Germinal center (tissue), 1 donor: ENCODE data around the gene DPP4.

Experiments used
- DNase-seq: peaks from one replicate; pipeline ENCODE4 v3.0.0; 2012; ENCODE audit warnings: mixed read lengths, low spot score

The DPP4 gene

DNA sequence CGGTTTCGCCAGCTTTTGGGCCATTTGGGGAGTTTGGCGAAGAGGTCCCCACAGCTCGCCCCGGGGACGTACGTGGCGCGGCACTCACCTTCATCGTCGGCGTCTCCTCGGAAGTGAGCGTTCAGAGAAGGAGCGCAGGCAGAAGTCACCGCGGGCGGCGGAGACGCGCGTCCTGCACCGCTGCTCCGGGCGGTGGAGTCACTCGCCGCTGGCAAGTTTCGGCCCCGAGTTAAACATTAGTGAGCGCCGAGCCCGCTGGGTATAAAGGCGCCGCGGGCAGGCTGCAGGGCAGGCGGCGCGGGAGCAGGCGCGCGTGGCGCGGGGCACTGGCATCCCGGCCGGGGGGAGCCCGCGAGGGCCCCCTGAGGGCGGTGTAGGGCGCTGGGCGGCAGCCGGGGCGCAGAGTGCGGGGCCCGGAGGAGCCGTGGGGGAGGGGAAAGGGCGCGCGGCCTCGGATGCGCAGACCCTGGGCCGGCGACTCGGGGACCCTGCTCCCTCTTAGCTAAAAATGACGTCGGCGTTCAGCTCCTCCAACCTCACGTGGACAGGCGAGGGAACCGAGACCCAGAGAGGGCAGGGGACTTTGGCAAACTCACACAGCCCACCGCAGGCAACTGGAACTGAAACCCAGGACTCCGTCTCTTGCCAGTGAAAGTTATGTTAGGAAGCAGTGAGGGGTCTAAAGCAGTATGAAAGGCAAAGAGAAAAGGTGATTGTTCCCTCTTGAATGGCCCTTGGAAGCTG lies at the start of gene DPP4:
Gene DPP4 (minus strand): TSS at position 328 of the 744 bp plus-strand sequence. CDS start 234 bp downstream, at position 94.
- DNase-seq = peak; percentile 59

DNA sequence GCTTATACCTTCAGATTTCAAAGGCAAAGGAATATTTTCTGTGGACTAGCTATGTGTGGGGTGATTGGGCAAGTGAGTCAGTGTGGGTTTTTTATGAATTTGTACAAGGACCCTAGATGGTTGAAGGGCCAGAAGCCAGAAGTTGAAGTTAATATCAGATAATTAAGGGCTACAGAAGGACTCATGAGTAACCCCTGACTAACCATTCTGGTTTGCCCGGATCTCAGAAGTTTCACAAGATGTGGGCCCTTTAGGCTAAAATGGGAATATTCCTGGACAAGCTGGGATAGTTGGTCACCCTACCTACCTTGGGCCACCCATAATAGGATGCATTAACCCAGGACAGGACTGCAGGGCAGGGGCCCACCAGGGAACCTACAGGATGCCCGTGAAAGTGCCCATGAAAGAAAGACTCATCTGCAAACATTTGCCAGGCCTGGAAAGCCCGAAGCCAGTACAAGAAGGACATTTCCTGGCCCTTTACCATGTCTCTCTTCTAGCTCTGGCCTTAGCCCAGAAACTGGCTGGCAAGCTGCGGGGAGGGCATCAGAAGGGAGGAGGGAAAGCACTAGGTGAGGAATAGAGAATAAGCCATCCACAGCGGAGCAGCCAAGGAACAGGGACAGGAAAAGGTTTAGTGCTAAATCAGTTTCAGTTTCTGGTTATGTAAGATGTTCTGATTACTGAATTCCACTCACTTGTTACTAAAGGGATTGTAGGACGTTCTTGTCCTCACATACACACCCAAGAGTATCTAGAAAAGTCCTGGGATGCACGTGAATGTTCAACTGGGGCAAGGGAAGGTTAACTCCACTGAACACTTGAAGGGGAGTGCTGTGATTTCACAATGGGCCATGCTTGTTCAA lies 44.4 kb upstream of the DPP4 start:
- no peak for DNase-seq

DNA sequence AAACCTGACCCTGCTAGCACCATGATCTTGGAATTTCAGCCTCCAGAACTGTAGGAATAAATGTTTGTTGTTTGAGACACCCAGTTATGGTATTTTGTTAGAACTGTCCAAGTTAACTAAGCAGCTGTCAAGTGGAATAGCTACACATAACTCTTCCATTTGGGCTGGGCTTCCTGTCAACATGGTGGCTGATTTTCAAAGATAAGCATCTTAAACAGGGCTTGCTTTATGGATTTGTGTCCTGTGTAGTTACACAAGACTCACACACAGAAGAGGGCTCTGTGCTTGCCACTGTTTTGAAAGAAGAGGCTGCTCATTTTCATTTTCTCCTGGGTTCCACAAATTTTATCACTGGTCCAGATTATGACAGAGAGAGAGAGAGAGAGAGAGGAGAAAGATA lies 42.3 kb upstream of the DPP4 start:
- DNase-seq = no peak

DNA sequence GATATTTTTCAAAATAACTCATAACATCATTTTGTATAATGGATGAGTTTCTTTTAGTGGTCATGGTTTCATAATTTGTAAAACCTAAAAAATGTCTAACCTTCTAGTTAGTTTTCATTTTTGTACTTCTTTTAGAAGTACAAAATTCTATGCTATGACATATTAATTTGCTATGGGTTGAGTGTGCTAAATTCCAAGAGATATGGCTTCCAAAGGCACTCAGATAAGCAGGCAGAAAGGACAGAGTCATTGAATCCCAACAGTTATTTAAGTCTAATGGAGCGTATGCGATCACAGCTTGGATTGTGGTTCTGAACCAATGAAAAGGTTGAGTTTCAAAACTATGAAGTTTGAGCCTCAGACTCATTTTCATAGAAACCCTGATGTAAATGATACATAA lies 41.1 kb upstream of the DPP4 start:
- DNase-seq = no peak

DNA sequence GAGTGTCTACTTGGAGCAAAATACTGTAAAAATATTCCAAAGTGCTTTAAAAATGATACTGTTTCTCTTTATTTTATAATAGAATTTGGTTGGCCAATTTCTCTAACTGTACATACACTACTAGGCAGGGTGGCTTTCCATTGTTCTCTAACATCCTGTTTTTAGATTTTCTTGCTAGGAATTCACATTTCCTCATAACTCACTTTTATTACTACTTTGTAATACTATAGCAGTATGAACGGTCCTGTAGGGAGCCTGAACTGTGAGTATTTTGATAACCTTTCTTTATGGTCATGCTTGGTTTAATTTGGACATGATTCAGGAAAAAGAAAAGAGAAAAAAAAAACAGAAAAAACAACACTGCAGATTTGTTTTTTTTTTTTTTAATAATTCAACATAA lies 40.3 kb upstream of the DPP4 start:
- no peak for DNase-seq

DNA sequence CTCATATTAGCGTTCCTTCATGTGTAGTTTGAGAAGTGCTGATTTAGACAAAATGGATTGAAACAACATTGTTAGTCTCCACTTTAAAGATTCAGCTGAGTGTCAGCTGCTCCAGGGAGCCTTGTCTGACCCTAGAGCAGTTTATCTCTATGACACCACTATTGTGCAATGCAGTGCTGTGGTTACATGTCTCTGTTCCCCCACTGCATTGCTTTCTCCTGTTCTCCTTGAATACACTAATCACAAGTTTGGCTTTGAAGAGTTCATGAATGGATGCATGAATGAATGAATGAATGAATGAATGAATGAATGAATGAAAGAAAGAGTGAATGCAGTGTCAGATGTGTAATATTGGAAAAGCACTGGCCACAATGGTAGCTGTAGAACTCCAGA lies 39.8 kb upstream of the DPP4 start:
- DNase-seq = no peak

DNA sequence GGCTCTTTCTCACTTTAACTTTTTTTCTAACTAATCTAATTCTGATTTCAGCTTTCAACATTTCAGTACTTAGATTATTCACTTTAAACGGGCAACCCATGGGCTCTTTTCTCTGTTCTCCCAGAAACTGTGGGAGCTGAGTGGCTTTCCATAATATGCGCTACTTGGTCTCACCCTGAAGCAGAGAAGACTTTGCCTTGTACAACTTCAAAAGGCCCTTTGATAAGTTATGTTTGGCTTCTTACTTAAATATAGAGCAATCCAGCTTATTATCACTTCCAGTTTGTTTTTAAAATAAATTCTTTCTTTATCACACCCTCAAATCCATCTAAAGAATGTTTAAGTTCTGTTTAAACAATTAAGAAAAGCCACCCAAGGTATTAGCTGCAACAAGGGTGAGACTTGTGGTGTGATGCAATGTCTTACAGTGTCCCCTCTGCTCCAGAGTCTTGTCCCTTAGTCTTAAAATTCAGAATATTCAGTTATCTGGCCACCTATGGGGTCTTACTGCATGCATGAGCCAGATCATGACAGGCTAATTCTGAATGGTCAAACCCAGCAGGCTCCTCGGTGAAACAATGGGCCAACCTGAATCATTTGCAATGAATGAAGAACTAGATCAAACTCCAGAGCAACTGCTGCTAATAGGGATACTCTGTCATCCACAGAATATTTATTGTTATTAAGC lies 39.2 kb upstream of the DPP4 start:
- DNase-seq = no peak

DNA sequence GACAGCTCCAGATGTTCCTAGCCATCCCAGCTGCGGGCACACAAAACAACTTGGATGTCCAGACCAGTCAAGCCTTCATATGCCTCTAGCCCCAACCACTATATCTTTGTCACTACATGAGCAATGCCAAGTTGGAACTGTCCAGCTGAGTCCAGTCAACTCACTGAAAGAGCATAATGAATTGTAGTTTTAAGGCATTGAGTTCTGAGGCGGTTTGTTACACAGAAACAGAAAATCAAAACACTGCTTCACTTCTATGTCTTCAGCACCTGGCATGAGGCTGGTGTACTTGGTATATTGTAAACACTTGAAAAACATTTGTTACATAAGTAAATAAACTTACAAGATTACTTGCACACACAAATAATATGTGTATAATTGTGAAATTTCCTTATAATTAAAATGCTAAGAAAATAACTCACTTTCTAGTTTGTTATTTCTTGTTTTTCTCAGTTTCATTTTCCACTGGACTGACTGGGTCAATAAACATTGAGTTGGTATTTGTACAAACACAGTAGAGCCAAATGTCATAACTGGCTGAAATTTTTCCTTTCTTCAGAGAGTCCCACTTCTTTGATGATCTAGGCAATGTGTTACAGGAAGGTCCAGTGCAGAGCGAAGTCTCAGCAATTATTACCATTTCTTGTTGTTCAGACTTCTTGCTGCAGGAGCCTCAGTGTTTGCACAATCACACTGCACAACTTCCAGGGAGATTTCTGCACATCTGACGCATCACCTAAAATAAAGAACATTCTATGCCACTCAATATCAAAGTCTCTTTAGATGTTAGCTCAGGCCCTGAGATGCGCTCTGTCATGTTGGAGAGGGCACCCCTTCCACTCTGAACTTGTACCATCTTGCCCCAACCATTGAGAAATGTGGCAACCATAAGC lies 38.2 kb upstream of the DPP4 start:
- no peak for DNase-seq

DNA sequence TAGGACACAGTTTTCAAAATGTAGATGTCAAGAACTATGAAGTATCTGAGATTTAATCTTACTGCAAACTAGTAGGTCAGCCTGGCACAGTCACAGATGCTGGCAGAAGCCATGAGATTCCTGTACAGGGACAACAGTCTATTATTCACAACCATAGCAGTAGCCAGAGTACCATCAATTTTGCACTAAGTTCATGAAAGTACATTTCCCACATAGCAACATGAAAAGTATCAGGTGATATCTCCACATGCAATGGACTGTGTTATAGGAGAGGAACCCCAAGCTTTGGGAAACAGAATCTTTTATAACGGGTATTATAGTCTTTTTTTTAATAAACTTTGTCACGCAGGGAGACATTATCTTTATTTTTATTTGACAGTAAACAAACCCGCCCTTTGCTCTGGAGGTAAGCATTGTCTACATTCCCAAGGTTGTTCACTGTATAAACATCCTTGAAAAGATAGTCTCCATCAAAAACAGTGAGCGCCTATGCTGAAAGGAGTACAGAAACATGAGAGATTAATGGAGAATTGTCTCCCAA lies 33.4 kb upstream of the DPP4 start:
- DNase-seq = no peak

DNA sequence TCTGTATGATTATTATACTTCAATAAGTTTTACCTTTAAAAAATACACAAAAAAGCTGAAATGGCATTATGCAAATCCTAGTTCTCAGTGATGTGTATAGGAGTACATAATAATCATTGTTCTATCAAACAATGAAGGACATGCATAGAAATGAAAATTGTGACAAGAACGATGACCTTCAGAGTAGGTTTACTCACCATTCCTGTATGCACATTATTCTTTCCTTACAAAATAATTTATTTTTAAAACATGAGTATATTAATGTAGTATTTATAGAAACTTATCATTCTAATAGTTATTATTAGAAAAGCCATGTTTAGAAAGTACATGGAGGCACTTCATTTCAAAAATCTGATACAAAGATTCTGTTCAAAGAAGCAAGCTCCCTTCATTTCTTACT lies 32.7 kb upstream of the DPP4 start:
- DNase-seq = no peak

DNA sequence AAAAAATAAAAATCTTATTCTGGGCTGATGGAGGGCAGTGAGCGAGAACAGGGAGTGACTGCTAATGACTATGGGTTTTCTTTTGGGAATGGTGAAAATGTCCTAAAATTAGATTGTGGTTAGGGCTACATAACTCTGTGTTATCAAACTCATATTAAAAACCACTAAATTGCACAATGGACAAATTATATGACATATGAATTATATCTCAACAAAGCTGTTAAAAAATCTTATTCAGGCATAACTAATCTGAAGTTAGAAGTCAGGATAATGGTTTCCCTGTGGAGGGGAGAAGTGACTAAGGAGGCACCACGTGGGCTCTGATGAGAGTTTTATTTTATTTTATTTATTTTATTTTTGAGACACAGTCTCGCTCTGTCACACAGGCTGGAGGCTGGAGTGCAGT lies 32.1 kb upstream of the DPP4 start:
- DNase-seq = no peak

DNA sequence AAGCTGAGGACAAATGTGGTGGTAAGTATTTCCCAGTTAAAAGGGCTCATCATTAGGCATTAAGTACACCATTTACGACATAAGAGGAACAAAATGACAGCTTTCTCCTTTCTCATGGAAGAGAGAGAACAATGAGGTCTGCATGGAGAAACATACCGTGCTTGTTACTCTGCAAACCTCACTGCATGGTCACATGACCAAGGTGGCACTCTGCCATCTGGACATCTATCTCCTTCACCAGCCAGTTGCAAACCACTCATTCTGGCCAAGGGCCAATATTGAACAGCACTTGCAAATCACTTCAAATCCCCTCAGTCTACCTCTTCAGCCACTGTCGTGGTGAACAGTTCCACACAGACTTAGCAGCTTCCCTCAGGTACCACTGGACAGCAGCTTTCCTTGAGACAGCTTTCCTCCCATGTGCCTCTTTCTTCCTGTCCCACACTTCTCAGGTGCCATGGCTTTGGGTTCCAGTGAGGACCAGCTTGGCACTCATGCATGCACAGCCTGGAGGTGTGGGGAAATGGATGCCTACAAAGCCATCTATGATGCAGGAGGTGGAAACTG lies 29.5 kb upstream of the DPP4 start:
- no peak for DNase-seq

DNA sequence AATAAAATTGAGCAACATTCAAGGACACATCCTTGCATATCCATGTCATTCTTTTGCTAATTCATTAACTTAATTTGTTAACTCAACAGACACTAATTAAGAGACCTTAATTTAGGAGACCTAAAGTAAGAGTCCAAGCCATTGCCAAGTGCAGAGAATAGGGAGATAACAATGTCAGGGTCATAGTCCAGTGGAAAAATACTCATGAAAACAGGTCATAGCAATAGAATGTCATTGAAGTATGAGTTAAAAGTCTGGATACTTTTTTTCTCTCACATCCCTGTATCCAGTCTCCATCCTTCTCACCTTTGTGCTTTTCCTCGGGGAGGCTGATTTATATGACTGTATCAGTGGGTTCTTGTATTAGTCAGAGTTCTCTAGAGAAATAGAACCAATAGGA lies 26.6 kb upstream of the DPP4 start:
- no peak for DNase-seq

DNA sequence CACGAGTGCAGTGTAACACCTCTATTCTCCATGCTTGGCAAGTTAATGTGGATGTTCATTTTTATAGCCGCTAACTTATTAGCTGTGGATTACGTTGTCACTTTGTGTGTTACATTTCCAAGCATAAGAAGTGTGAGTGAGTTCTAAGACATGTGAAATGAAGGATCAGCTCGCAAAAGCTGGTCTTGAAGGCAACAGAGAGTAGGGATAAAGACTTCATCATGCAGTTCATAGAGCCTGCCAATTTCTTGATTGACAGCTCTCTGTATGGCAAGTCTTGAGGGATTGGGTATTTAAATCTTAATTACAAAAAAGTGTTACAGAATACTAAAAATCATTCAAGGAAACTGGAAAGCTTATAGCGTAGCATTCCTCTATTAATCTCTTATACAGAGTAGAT lies 25.8 kb upstream of the DPP4 start:
- DNase-seq = no peak

DNA sequence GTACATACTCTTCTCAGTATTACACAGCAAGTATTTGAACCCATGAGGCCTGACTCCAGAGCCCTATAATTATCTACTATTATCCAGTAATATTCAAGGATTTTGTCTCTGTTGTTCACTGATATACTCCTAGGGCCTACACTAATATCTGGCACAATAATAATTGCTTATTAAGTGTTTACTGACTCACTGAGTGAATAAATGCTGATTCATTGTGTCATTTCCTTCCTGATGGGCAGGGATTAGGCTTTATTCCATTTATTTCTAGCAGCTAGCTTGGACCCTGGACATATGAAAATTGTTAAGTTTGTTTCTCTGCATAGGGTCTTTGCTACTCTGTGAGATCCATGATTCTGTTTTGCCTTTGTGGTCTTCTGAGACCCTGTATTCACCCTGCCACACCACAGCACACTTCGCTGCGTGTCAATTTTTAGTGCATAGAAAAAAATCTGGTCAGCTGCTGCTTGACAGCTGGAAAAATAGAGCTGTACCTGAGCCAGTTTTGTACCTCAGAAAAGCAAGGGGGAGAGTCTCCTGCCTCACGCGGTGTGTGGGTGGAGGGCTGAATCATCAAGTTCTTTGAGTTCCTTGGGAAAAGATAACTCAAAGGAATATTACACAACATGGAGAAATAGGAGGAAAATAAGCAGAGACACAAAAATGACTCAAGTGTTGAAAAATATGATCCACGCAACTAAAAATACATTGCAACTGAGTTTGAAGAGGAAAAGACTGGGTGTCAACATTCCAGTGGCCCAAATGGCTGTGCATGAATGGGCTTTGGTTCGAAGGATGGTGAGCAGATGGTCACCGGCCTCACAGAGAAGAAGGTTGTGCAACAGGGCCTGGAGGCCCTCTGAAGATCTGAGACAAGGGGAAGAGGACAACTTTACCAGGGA lies 18.9 kb upstream of the DPP4 start:
- DNase-seq = no peak

DNA sequence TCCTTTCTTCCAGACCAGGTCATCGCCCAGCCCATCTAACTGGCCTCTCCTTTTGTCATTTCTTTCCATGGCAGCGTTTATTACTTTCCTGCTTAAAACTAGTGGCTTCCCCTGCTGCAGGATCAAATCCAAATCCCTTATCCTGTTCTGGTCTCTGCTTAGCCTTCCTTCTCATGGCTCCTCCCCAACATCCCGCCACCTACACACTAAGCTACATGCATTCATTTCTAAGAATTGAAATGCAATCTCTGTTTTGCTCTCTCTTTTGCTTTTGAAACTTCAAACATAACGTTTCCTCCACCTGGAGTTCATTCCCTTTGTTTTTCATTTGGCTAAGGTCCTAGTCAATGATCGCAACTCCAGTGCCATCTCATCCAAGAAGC lies 18.0 kb upstream of the DPP4 start:
- no peak for DNase-seq

DNA sequence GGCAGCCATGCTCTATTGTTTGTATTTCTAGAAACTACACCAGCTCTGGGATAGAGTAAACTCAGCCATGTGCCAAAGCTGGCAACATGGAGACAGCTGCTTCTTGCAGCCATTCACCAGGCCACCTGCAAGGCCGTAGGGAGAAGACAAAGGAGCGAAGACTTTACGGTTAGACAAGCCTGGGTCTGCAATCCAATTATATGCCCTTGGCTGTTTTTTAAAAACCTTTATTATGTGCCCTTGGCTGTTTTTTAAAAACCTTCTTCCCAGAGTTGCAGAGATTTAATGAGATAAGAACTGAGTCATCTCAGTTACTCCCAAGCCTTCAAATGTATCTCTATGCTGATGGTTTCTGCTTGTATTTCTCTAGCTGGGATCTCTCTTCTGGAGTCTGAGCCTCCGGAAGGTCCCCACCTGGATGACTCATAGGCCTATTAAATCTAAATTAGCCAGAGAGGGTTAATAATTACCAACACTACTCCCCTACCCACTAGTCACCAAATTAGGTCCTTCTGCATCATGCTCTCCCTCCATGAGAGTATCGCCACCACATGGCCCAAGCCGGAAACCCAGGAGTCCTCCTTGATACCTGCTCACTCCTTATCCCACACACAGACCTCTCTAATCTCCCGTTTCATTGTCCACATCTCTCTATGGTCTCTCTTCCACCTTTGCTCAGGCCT lies 17.5 kb upstream of the DPP4 start:
- no peak for DNase-seq

DNA sequence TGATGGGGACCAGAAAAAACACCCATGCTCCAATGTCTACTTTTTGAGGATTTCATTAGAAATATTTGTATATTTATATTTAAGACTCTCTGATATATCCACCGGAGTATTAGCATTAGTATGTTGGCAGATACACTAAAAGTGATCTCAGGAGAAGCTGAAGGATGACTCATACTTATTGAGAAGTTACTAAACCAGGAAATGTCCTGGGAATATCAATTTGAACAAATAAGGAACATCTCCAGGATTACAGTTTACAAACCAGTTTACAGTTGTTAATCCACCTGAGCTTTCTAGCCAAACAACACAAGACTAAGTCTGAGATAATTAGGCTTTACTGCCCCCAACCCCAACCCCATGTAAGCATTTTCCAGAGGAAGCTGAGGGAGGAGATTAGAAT lies 16.1 kb upstream of the DPP4 start:
- DNase-seq = no peak

DNA sequence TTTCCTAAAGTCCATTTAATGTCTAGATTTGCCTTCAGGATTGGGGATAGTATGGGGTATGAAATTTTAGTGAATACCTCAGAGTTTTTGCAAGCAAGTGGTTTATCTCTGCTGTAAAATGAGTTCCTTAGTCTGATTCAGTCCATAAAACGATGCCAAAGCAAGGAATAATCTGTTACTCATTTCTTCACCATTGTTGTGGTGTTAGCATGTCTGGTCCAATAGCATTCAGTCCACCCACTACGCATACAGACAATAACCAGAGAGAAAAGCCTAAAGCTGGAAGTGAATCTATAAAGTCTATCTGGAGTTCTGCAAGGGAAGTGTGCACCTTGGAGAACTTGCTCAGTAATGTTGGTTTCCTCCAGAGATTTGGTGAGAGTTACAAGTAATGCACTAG lies 12.9 kb upstream of the DPP4 start:
- no peak for DNase-seq
